SK-N-SH treated with all-trans-retinoic acid at 6 μM for 48 hours (cell line): ENCODE results near the gene MPC1.

Experiments
- ATAC-seq: fragments of 200-7000 bp; cut with Tn5 transposase; 3 replicates; pipeline ENCODE4 v1.9.1; 2020; ENCODE audit warnings: mild to moderate bottlenecking, moderate library complexity
- ARNTL ChIP-seq: fragments of 450-650 bp; formaldehyde crosslinking; IDR thresholded peaks from 2 replicates; pipeline ENCODE4 v1.5.0; 2020; ENCODE audit warnings: low read depth, mild to moderate bottlenecking, moderate library complexity, borderline replicate concordance
- BACH2 ChIP-seq: fragments of 250-450 bp; sonication (Bioruptor Pico); IDR thresholded peaks from 2 replicates; pipeline ENCODE4 v1.9.0; 2021; ENCODE audit warnings: mild to moderate bottlenecking, borderline replicate concordance
- CSDC2 ChIP-seq: fragments of 250-450 bp; sonication (Bioruptor Pico); IDR thresholded peaks from 2 replicates; pipeline ENCODE4 v1.5.0; 2020; ENCODE audit warnings: mild to moderate bottlenecking, moderate library complexity
- ESRRG ChIP-seq: fragments of 250-450 bp; sonication (Bioruptor Pico); IDR thresholded peaks from 2 replicates; pipeline ENCODE4 v1.6.1; 2021; ENCODE audit warnings: mild to moderate bottlenecking
- GLIS3 ChIP-seq: fragments of 250-450 bp; sonication (Bioruptor Pico); IDR thresholded peaks from 2 replicates; pipeline ENCODE4 v1.5.0; 2020; ENCODE audit warnings: mild to moderate bottlenecking, moderate library complexity
- ISL1 ChIP-seq: fragments of 250-450 bp; sonication (Bioruptor Pico); IDR thresholded peaks from 2 replicates; pipeline ENCODE4 v2.1.2; 2022; ENCODE audit warnings: mild to moderate bottlenecking, moderate library complexity
- OSR1 ChIP-seq: fragments of 250-450 bp; sonication (Bioruptor Pico); IDR thresholded peaks from 2 replicates; pipeline ENCODE4 v1.8.0; 2022; ENCODE audit warnings: moderate library complexity, mild to moderate bottlenecking, inconsistent platforms
- PATZ1 ChIP-seq: fragments of 250-450 bp; sonication (Bioruptor Pico); IDR thresholded peaks from 2 replicates; pipeline ENCODE4 v1.8.0; 2020; ENCODE audit warnings: mild to moderate bottlenecking, moderate library complexity, borderline replicate concordance
- POU6F1 ChIP-seq: fragments of 250-450 bp; sonication (Bioruptor Pico); IDR thresholded peaks from 2 replicates; pipeline ENCODE4 v1.8.0; 2021; ENCODE audit warnings: low read depth, mild to moderate bottlenecking, moderate library complexity, borderline replicate concordance
- PPARA ChIP-seq: fragments of 250-450 bp; sonication (Bioruptor Pico); IDR thresholded peaks from 2 replicates; pipeline ENCODE4 v1.5.0; 2020; ENCODE audit warnings: mild to moderate bottlenecking, borderline replicate concordance
- RARB ChIP-seq: fragments of 250-450 bp; sonication (Bioruptor Pico); IDR thresholded peaks from 2 replicates; pipeline ENCODE4 v1.8.0; 2021; ENCODE audit warnings: mild to moderate bottlenecking, moderate library complexity
- SNAI2 ChIP-seq: fragments of 250-450 bp; sonication (Bioruptor Pico); IDR thresholded peaks from 2 replicates; pipeline ENCODE4 v1.5.0; 2020; ENCODE audit warnings: mild to moderate bottlenecking, moderate library complexity
- TCF4 ChIP-seq: fragments of 250-450 bp; sonication (Bioruptor Pico); IDR thresholded peaks from 2 replicates; pipeline ENCODE4 v1.8.0; 2021; ENCODE audit warnings: mild to moderate bottlenecking, moderate library complexity, borderline replicate concordance
- TOX ChIP-seq: fragments of 250-450 bp; sonication (Bioruptor Pico); IDR thresholded peaks from 2 replicates; pipeline ENCODE4 v1.8.0; 2021; ENCODE audit warnings: mild to moderate bottlenecking, moderate library complexity, borderline replicate concordance
- ZC3H10 ChIP-seq: fragments of 250-450 bp; sonication (Bioruptor Pico); IDR thresholded peaks from 2 replicates; pipeline ENCODE4 v1.5.1; 2021; ENCODE audit warnings: mild to moderate bottlenecking, moderate library complexity
- ZFP3 ChIP-seq: fragments of 250-450 bp; sonication (Bioruptor Pico); IDR thresholded peaks from 2 replicates; pipeline ENCODE4 v1.5.0; 2020; ENCODE audit warnings: mild to moderate bottlenecking, moderate library complexity
- ZNF565 ChIP-seq: fragments of 450-650 bp; formaldehyde crosslinking; conservative IDR thresholded peaks from 2 replicates; pipeline ENCODE4 v1.5.0; 2020; ENCODE audit warnings: low read depth, mild to moderate bottlenecking, moderate library complexity
- ZNF70 ChIP-seq: fragments of 450-650 bp; formaldehyde crosslinking; IDR thresholded peaks from 2 replicates; pipeline ENCODE4 v1.5.0; 2020; ENCODE audit warnings: mild to moderate bottlenecking, moderate library complexity
- ZNF8 ChIP-seq: fragments of 450-650 bp; formaldehyde crosslinking; IDR thresholded peaks from 2 replicates; pipeline ENCODE4 v1.5.0; 2020; ENCODE audit warnings: mild to moderate bottlenecking, moderate library complexity
- TF ChIP-seq, protein P1 (sequence below): fragments of 250-450 bp; sonication (Bioruptor Pico); IDR thresholded peaks from 2 replicates; pipeline ENCODE4 v1.5.1; 2020; ENCODE audit warnings: low read depth, mild to moderate bottlenecking, moderate library complexity
- TF ChIP-seq, protein P2 (sequence below): fragments of 250-450 bp; sonication (Bioruptor Pico); IDR thresholded peaks from 2 replicates; pipeline ENCODE4 v1.5.0; 2020; ENCODE audit warnings: mild to moderate bottlenecking, moderate library complexity

The MPC1 gene

DNA sequence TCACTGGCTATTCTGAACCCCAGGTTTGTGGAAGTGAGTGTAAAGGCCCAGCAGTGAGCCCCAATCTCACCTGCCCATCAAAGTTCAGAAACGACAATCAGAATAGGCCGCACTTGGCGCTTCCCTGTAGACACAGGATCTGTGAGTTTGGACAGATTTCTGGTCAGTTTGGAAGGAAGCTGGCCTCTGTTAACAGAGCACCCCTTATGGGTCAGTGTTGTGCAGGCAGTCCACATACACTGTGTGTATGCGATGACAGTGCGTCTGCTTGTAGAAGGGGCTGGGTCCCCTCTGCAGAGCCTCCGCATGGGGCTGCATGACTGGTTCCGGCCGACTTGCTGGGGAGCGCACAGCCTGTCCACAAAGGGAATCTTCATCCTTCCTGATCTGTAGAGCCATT is 3.4 kb upstream of the MPC1 start:
- ATAC-seq = no peak
- no peak for TF ChIP-seq ISL1 (CRISPR knock-in tag)
- TF ChIP-seq TOX = no peak
- TF ChIP-seq, all 23 proteins: peak for 0

- peak; percentile 2; the same call in 2 of the 3 replicates for ATAC-seq
Measured at GRCh38 chr6:166383802-166384363, 1.1 kb upstream of the MPC1 start.

- TF ChIP-seq TCF4 (CRISPR knock-in tag) (no peak), SNAI2 (CRISPR knock-in tag) (no peak), ZNF70 (CRISPR knock-in tag) (no peak), ZC3H10 (CRISPR knock-in tag) (no peak), ESRRG (CRISPR knock-in tag) (no peak), PPARA (CRISPR knock-in tag) (no peak), GLIS3 (CRISPR knock-in tag) (no peak), CSDC2 (CRISPR knock-in tag) (no peak), BACH2 (no peak), OSR1 (CRISPR knock-in tag) (no peak), RARB (no peak), ISL1 (CRISPR knock-in tag) (no peak), PATZ1 (CRISPR knock-in tag) (no peak), ZFP3 (CRISPR knock-in tag) (no peak), TOX (no peak), ARNTL (CRISPR knock-in tag) (no peak)
- TF ChIP-seq, protein P1, sequence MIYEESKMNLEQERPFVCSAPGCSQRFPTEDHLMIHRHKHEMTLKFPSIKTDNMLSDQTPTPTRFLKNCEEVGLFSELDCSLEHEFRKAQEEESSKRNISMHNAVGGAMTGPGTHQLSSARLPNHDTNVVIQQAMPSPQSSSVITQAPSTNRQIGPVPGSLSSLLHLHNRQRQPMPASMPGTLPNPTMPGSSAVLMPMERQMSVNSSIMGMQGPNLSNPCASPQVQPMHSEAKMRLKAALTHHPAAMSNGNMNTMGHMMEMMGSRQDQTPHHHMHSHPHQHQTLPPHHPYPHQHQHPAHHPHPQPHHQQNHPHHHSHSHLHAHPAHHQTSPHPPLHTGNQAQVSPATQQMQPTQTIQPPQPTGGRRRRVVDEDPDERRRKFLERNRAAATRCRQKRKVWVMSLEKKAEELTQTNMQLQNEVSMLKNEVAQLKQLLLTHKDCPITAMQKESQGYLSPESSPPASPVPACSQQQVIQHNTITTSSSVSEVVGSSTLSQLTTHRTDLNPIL = no peak
- TF ChIP-seq, protein P2, sequence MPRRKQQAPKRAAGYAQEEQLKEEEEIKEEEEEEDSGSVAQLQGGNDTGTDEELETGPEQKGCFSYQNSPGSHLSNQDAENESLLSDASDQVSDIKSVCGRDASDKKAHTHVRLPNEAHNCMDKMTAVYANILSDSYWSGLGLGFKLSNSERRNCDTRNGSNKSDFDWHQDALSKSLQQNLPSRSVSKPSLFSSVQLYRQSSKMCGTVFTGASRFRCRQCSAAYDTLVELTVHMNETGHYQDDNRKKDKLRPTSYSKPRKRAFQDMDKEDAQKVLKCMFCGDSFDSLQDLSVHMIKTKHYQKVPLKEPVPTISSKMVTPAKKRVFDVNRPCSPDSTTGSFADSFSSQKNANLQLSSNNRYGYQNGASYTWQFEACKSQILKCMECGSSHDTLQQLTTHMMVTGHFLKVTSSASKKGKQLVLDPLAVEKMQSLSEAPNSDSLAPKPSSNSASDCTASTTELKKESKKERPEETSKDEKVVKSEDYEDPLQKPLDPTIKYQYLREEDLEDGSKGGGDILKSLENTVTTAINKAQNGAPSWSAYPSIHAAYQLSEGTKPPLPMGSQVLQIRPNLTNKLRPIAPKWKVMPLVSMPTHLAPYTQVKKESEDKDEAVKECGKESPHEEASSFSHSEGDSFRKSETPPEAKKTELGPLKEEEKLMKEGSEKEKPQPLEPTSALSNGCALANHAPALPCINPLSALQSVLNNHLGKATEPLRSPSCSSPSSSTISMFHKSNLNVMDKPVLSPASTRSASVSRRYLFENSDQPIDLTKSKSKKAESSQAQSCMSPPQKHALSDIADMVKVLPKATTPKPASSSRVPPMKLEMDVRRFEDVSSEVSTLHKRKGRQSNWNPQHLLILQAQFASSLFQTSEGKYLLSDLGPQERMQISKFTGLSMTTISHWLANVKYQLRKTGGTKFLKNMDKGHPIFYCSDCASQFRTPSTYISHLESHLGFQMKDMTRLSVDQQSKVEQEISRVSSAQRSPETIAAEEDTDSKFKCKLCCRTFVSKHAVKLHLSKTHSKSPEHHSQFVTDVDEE = no peak
- peak; percentile 30 for ATAC-seq
Measured at GRCh38 chr6:166382500-166382932, 224 bp downstream of the MPC1 start.

GRCh38 chr6:166381733-166382499 is 824 bp downstream of the MPC1 start:
- ATAC-seq = peak; percentile 66
- TF ChIP-seq ISL1 (CRISPR knock-in tag) = no peak

DNA sequence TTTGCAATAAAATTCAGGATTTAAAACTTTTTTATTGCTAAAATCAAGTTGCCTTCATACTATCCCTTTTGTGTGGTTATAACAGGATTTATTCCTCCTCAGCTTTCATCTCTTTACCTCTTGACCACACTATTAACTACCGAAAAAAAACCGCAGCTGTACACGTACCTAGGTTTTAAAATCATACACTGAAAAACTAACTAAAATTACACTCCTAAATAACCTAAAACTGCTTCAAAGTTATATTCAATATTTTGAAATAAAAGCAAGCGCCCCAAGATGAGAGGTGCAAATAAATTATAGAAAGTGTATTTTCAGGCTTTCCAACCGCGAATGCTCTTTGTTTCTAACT is 1.4 kb downstream of the MPC1 start:
- TF ChIP-seq TOX (no peak), BACH2 (no peak), PATZ1 (CRISPR knock-in tag) (no peak), POU6F1 (CRISPR knock-in tag) (no peak), ISL1 (CRISPR knock-in tag) (no peak), RARB (no peak), ESRRG (CRISPR knock-in tag) (no peak), ZNF8 (no peak), ZC3H10 (CRISPR knock-in tag) (no peak), GLIS3 (CRISPR knock-in tag) (no peak), TCF4 (CRISPR knock-in tag) (no peak), ZFP3 (CRISPR knock-in tag) (no peak), ZNF565 (CRISPR knock-in tag) (no peak)
- TF ChIP-seq, protein P2 = no peak
- no peak for ATAC-seq
